SK-N-SH (cell line): Measurements from ENCODE around the gene PPP2R5C. TPM values are rescaled to one million over a fixed set of nuclear protein-coding genes. Genes with fewer than 3 reads are reported as not detected.

ENCODE experiments used
- CTCF ChIA-PET: fragments of 300-600, 350-600 bp; formaldehyde crosslinking; extraction: SDS; loops from one replicate; lab custom pipeline; 2021; lab: Yijun Ruan, JAX
- POLR2A ChIA-PET: fragments of 350-600 bp; sonication (Branson Sonifier 250); formaldehyde crosslinking; extraction: SDS; loops from one replicate; lab custom pipeline; 2020; ENCODE audit warnings: antibody characterized with exemption, inconsistent platforms; lab: Yijun Ruan, JAX
- DNase-seq: peaks from one replicate; pipeline ENCODE4 v3.0.0; 2012
- H2AFZ ChIP-seq: fragments of 200-600 bp; sonication (generic); 2 replicates; pipeline ENCODE4 v1.8.1; 2016; ENCODE audit warnings: antibody characterized with exemption, mild to moderate bottlenecking, low read depth
- H3F3A ChIP-seq: fragments of 200-600 bp; sonication (generic); replicated peaks from 2 replicates; pipeline ENCODE3; 2016; ENCODE audit warnings: antibody characterized with exemption, mild to moderate bottlenecking; ENCODE audit not compliant: insufficient read depth
- H3K27ac ChIP-seq, 2 experiments: fragments of 200-500 bp in 1 of 2; fragments of 200-600 bp in 1 of 2; sonication (Bioruptor generic) in 1 of 2; sonication (generic), shearing (Covaris generic) in 1 of 2; 2 replicates each; pipeline versions ENCODE4 v1.5.1 to v1.6.1; 2014 to 2016; ENCODE audit warnings: low read depth in 2 of 2, inconsistent platforms in 1 of 2, low read length in 1 of 2, mild to moderate bottlenecking in 1 of 2, mixed read lengths in 1 of 2
- H3K27me3 ChIP-seq: fragments of 200-600 bp; sonication (generic), shearing (Covaris generic); 2 replicates; pipeline ENCODE4 v1.6.1; 2016; ENCODE audit warnings: mixed run types; ENCODE audit not compliant: insufficient read depth
- H3K36me3 ChIP-seq, 2 experiments: fragments of 200-500 bp in 1 of 2; fragments of 200-600 bp in 1 of 2; sonication (Bioruptor generic) in 1 of 2; sonication (generic) in 1 of 2; replicated peaks in 1 of 2; 2 replicates each; pipeline versions ENCODE3 to v1.5.1; 2014 to 2016; ENCODE audit warnings: low read length in 1 of 2, mild to moderate bottlenecking in 1 of 2; ENCODE audit not compliant: insufficient read depth in 2 of 2, control insufficient read depth in 1 of 2
- H3K4me1 ChIP-seq, 2 experiments: fragments of 200-500 bp in 1 of 2; fragments of 200-600 bp in 1 of 2; sonication (Bioruptor generic) in 1 of 2; sonication (generic), shearing (Covaris generic) in 1 of 2; 2 replicates each; pipeline versions ENCODE4 v1.5.1 to v1.6.1; 2014 to 2016; ENCODE audit warnings: low read depth in 1 of 2, low read length in 1 of 2, mixed run types in 1 of 2; ENCODE audit not compliant: insufficient read depth in 2 of 2, control insufficient read depth in 1 of 2
- H3K4me2 ChIP-seq: fragments of 200-600 bp; sonication (generic), shearing (Covaris generic); 2 replicates; pipeline ENCODE4 v1.6.1; 2017; ENCODE audit warnings: mixed run types
- H3K4me3 ChIP-seq, 2 experiments: fragments of 200-500 bp in 1 of 2; fragments of 200-600 bp in 1 of 2; sonication (Bioruptor generic) in 1 of 2; sonication (generic), shearing (Covaris generic) in 1 of 2; 2 replicates each; pipeline versions ENCODE4 v1.5.1 to v1.8.1; 2014 to 2016; ENCODE audit warnings: low read depth in 2 of 2, inconsistent platforms in 1 of 2, low read length in 1 of 2, mild to moderate bottlenecking in 1 of 2, mixed read lengths in 1 of 2, moderate library complexity in 1 of 2
- H3K79me2 ChIP-seq: fragments of 200-600 bp; sonication (generic); 2 replicates; pipeline ENCODE4 v1.8.1; 2017; ENCODE audit warnings: mild to moderate bottlenecking; ENCODE audit not compliant: insufficient read depth
- H3K9ac ChIP-seq: fragments of 200-600 bp; sonication (generic); 2 replicates; pipeline ENCODE4 v1.6.1; 2017; ENCODE audit warnings: mixed run types
- H3K9me2 ChIP-seq: fragments of 200-600 bp; sonication (generic); 2 replicates; pipeline ENCODE4 v1.6.1; 2017; ENCODE audit warnings: mixed run types
- H3K9me3 ChIP-seq: fragments of 200-600 bp; sonication (generic); 2 replicates; pipeline ENCODE4 v1.6.1; 2017; ENCODE audit warnings: mixed run types, mild to moderate bottlenecking, moderate library complexity
- H4K20me1 ChIP-seq: fragments of 200-600 bp; sonication (generic); 2 replicates; pipeline ENCODE4 v1.6.1; 2017; ENCODE audit warnings: mild to moderate bottlenecking, mixed run types; ENCODE audit not compliant: insufficient read depth
- CTCF ChIP-seq: fragments of 200-600 bp; sonication (generic); IDR thresholded peaks from 2 replicates; pipeline ENCODE4 v1.6.1; 2017; ENCODE audit warnings: antibody characterized with exemption, mild to moderate bottlenecking, moderate library complexity
- ELF1 ChIP-seq: IDR thresholded peaks from 2 replicates; pipeline ENCODE4 v1.4.0; 2012
- EP300 ChIP-seq, 2 experiments: IDR thresholded peaks; 2 replicates each; pipeline versions ENCODE4 v1.4.0 to v1.6.1; 2012; ENCODE audit warnings: borderline replicate concordance in 1 of 2, low read depth in 1 of 2, low read length in 1 of 2
- EZH2phosphoT487 ChIP-seq: fragments of 200-600 bp; sonication (generic); IDR thresholded peaks from 2 replicates; pipeline ENCODE4 v1.6.1; 2017; ENCODE audit warnings: low read depth, mixed run types, mild to moderate bottlenecking, antibody characterized with exemption, moderate library complexity, borderline replicate concordance
- FOSL2 ChIP-seq: IDR thresholded peaks from 2 replicates; pipeline ENCODE4 v1.4.0; 2012; ENCODE audit warnings: low read depth, mild to moderate bottlenecking, moderate library complexity, borderline replicate concordance
- FOXJ3 ChIP-seq: sonication (generic); formaldehyde crosslinking; IDR thresholded peaks from 2 replicates; pipeline ENCODE4 v1.5.1; 2020; ENCODE audit warnings: mild to moderate bottlenecking, missing genetic modification reagents
- FOXM1 ChIP-seq: IDR thresholded peaks from 2 replicates; pipeline ENCODE4 v1.4.0; 2012; ENCODE audit warnings: low read depth, mild to moderate bottlenecking
- GABPA ChIP-seq: IDR thresholded peaks from 2 replicates; pipeline ENCODE4 v1.4.0; 2012; ENCODE audit warnings: low read depth, mild to moderate bottlenecking
- JUND ChIP-seq: IDR thresholded peaks from 2 replicates; pipeline ENCODE4 v1.4.0; 2012
- NRF1 ChIP-seq: IDR thresholded peaks from 2 replicates; pipeline ENCODE4 v1.6.1; 2012; ENCODE audit warnings: low read depth, mild to moderate bottlenecking, low read length
- PBX3 ChIP-seq: IDR thresholded peaks from 2 replicates; pipeline ENCODE4; 2012
- POLR2AphosphoS5 ChIP-seq: IDR thresholded peaks from 2 replicates; pipeline ENCODE4 v1.6.1; 2012; ENCODE audit warnings: low read depth, low read length
- RAD21 ChIP-seq: IDR thresholded peaks from 2 replicates; pipeline ENCODE4 v1.6.1; 2012; ENCODE audit warnings: mild to moderate bottlenecking, low read length
- REST ChIP-seq: IDR thresholded peaks from 2 replicates; pipeline ENCODE4 v1.6.1; 2012; ENCODE audit warnings: mild to moderate bottlenecking, low read depth, low read length, moderate library complexity
- SMC3 ChIP-seq: IDR thresholded peaks from 2 replicates; pipeline ENCODE4 v1.6.1; 2012; ENCODE audit warnings: low read depth, low read length, improper control_type of control experiment
- TCF12 ChIP-seq: IDR thresholded peaks from 2 replicates; pipeline ENCODE4 v1.4.0; 2012
- TEAD4 ChIP-seq: IDR thresholded peaks from 2 replicates; pipeline ENCODE4 v1.4.0; 2012; ENCODE audit warnings: mild to moderate bottlenecking, borderline replicate concordance; ENCODE audit not compliant: insufficient read depth
- WGBS: methylation state at CpG from one replicate; pipeline ENCODE4 v1.1.6; 2017; ENCODE audit warnings: low lambda C conversion rate; 5-methylcytosine and 5-hydroxymethylcytosine counted together
- polyA plus RNA-seq, 3 experiments: library from polyadenylated mRNA; depleted of rRNA; stranded (reverse); fragments of >200 nt; gene quantifications; 2 replicates each; pipeline ENCODE4 v1.2.3, GENCODE V29; 2012

Gene PPP2R5C
- polyA plus RNA-seq, 1 of the 3 experiments (the other 2 are of a cell fraction): 43.7 TPM

GRCh38 chr14:101812071-101812470 is 50.6 kb downstream of the PPP2R5C start:
- no peaks in the 10 kb centered on the region for H3K9me2 ChIP-seq
- peaks cover 74% of the 10 kb centered on the region for H3K79me2 ChIP-seq
- H3K4me2 ChIP-seq: peak overlapping the region; percentile 85
- H3K36me3 ChIP-seq: peaks cover 6 to 28% of the 10 kb centered on the region in 2 experiments
- no peaks in the 10 kb centered on the region for H3K27me3 ChIP-seq
- peaks cover 39% of the 10 kb centered on the region for H4K20me1 ChIP-seq
- H3K4me1 ChIP-seq: peaks cover 14 to 44% of the 10 kb centered on the region in 2 experiments; a peak in 3 of 4 replicates
- peaks cover 26% of the 10 kb centered on the region for H3F3A ChIP-seq
- H3K4me3 ChIP-seq: peak overlapping the region; percentile 79 to 86; a peak in 3 of 4 replicates
- H3K27ac ChIP-seq: no peak overlapping the region; a peak in 1 of 4 replicates
- H3K9ac ChIP-seq: peak overlapping the region; percentile 98
- POLR2A ChIA-PET: interaction anchor here (0.6 kb wide), 1 partner anchor 38 kb away, joined by 3 read pairs; no protein-coding TSS in a partner anchor
- H3K9me3 ChIP-seq: 0 out of 2 replicates have a peak, but pooled peaks cover 3% of the 10 kb centered on the region
- 77% methylated on average over 8 of the region's 11 CpGs for WGBS
- CTCF ChIA-PET: interaction anchor here (1.2 kb wide), 1 partner anchor 24 kb away, joined by 3 read pairs; no protein-coding TSS in a partner anchor
- TF ChIP-seq FOXJ3 (CRISPR knock-in tag) (no peak), PBX3 (no peak), SMC3 (no peak), FOXM1 (no peak), GABPA (no peak), CTCF (no peak), EZH2phosphoT487 (no peak), ELF1 (no peak), EP300 (IDR thresholded peaks at IDR 0.05; ENCODE audit: borderline replicate concordance in 1 of 2, low read depth in 1 of 2, low read length in 1 of 2) (no peak), JUND (no peak), NRF1 (no peak), TCF12 (no peak), RAD21 (no peak), POLR2AphosphoS5 (no peak), TEAD4 (no peak), FOSL2 (no peak), REST (no peak)
- DNase-seq: no peak
- no peak overlapping the region for H2AFZ ChIP-seq
